MM.1S (cell line): Measurements from ENCODE around the gene ACCSL.

ENCODE experiments used
- DNase-seq: peaks from one replicate; pipeline ENCODE4 v3.0.0-alpha.2; 2015
- H2AFZ ChIP-seq: fragments of 300-600 bp; sonication (generic); 2 replicates; pipeline ENCODE4 v1.6.0; 2016; ENCODE audit warnings: antibody characterized with exemption, low read length
- H3F3A ChIP-seq: fragments of 300-600 bp; sonication (generic); 2 replicates; pipeline ENCODE4 v1.6.1; 2016; ENCODE audit warnings: mild to moderate bottlenecking, antibody characterized with exemption, low read length, moderate library complexity, mixed read lengths; ENCODE audit not compliant: insufficient read depth
- H3K27ac ChIP-seq: fragments of 300-600 bp; sonication (generic); 2 replicates; pipeline ENCODE4 v1.5.1; 2016; ENCODE audit warnings: mild to moderate bottlenecking, low read length
- H3K27me3 ChIP-seq: fragments of 300-600 bp; sonication (generic); replicated peaks from 2 replicates; pipeline ENCODE4 v1.6.0; 2016; ENCODE audit warnings: low read length; ENCODE audit not compliant: insufficient read depth
- H3K36me3 ChIP-seq: fragments of 300-600 bp; sonication (generic); replicated peaks from 2 replicates; pipeline ENCODE4 v1.6.1; 2016; ENCODE audit warnings: mild to moderate bottlenecking, low read length, mixed read lengths; ENCODE audit not compliant: insufficient read depth
- H3K4me1 ChIP-seq: fragments of 300-600 bp; sonication (generic); 2 replicates; pipeline ENCODE4 v1.6.1; 2016; ENCODE audit warnings: low read length, mixed read lengths
- H3K4me2 ChIP-seq: fragments of 300-600 bp; sonication (generic); 2 replicates; pipeline ENCODE4 v1.6.0; 2016; ENCODE audit warnings: low read depth, low read length
- H3K4me3 ChIP-seq: fragments of 300-600 bp; sonication (generic); 2 replicates; pipeline ENCODE4 v1.5.1; 2016; ENCODE audit warnings: low read length, mixed read lengths
- H3K79me2 ChIP-seq: fragments of 300-600 bp; sonication (generic); 2 replicates; pipeline ENCODE4 v1.6.1; 2016; ENCODE audit warnings: mixed run types, low read length, mixed read lengths
- H3K9ac ChIP-seq: fragments of 300-600 bp; sonication (generic); 2 replicates; pipeline ENCODE4 v1.6.1; 2016; ENCODE audit warnings: low read length, mixed read lengths
- H3K9me2 ChIP-seq: fragments of 300-600 bp; sonication (generic); replicated peaks from 2 replicates; pipeline ENCODE4 v1.6.1; 2016; ENCODE audit warnings: mild to moderate bottlenecking, low read length, mixed read lengths; ENCODE audit not compliant: insufficient read depth
- H3K9me3 ChIP-seq: fragments of 300-600 bp; sonication (generic); replicated peaks from 2 replicates; pipeline ENCODE4 v1.6.1; 2016; ENCODE audit warnings: mild to moderate bottlenecking, low read length, mixed read lengths; ENCODE audit not compliant: insufficient read depth
- H4K20me1 ChIP-seq: fragments of 300-600 bp; sonication (generic); 2 replicates; pipeline ENCODE4 v1.6.1; 2016; ENCODE audit warnings: mild to moderate bottlenecking, low read length, moderate library complexity, mixed read lengths; ENCODE audit not compliant: insufficient read depth
- EZH2 ChIP-seq: fragments of 300-600 bp; sonication (generic); optimal IDR thresholded peaks from 2 replicates; pipeline ENCODE3; 2017; ENCODE audit warnings: low read depth, mild to moderate bottlenecking, antibody characterized with exemption, low read length, mixed read lengths
- EZH2phosphoT487 ChIP-seq: fragments of 300-600 bp; sonication (generic); IDR thresholded peaks from 2 replicates; pipeline ENCODE4 v1.6.1; 2018; ENCODE audit warnings: antibody characterized with exemption, low read length
- TF ChIP-seq, protein P1 (sequence below): fragments of 300-600 bp; sonication (generic); IDR thresholded peaks from 2 replicates; pipeline ENCODE4 v1.5.1; 2016; ENCODE audit warnings: antibody characterized with exemption, low read length, mixed read lengths

The ACCSL gene

DNA sequence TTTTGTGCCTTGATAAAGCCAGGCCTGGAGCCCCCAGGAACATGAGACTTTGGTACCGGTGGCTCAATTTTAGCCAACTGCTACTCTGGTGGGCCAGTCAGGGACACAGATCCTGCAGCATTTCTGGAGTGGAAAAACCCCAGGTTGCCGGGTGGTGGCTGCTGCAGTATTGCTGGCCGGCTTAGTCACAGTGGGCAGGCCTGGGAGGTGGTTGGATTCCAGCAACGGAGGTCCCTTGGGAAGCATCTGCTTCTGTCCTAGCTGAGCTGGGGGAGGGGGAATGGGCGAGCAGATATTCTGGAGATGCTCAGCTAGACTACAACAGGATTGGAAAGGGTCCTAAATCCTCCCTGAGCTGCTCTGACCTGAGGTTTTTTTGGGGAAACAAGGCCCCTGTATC lies 31.6 kb upstream of the ACCSL start:
- H3K9me2 ChIP-seq: no peaks in the 10 kb centered on the region
- no peaks in the 10 kb centered on the region for H3K27me3 ChIP-seq
- H3K27ac ChIP-seq: no peak overlapping the region
- H3K36me3 ChIP-seq: no peaks in the 10 kb centered on the region
- no peaks in the 10 kb centered on the region for H3F3A ChIP-seq
- H3K79me2 ChIP-seq: no peaks in the 10 kb centered on the region
- H3K4me2 ChIP-seq: no peak overlapping the region
- H4K20me1 ChIP-seq: no peaks in the 10 kb centered on the region
- no peak overlapping the region for H3K4me3 ChIP-seq
- TF ChIP-seq EZH2: no peak
- H3K9me3 ChIP-seq: no peaks in the 10 kb centered on the region
- no peak overlapping the region for H3K9ac ChIP-seq
- no peak overlapping the region for H2AFZ ChIP-seq
- DNase-seq: no peak
- H3K4me1 ChIP-seq: no peaks in the 10 kb centered on the region

DNA sequence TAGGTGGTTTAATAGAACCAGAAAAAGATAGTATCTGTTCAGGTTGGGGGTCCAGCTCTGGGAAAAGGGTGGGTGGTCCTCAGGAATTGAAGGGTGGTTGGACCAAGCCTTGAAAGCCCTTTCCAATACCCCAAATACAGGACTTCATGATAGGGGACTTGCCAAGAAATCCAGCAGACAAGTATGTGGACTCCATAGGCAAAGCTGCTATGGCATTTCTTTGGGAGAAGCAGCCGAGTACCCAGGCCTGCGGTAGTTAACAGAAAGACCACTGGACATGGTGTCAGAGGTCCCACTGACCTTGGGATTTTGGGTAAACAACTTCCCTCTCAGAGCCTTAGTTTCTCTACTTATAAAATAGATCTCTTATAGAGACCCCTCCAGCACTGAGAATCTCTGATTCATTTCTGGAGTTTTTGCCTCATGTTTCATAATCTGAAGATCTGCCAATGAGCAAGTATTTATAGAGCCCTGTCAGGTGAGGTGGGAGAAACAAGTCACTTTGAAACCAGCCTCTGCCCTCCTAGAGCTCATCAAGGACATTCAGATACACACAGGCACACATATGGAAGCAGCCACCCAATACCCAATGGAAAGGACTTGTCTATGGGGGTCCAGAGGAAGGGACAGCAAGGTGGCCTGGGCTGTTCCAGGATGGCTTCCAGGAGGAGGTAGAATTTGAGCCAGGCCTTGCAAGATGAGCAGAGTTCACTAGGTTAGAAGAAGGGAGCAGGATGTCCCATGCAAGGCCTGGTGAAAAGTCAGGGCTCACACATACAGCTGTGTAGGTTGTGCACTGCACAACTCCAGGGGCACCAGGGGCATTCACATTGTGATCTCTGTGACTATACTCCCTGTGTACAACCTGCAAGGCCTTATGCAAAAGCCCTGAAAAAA lies 31.0 kb upstream of the ACCSL start:
- Histone ChIP-seq H3K9me3 (no peaks in the 10 kb centered on the region), H3K4me2 (no peak overlapping the region), H3K27ac (no peak overlapping the region)

DNA sequence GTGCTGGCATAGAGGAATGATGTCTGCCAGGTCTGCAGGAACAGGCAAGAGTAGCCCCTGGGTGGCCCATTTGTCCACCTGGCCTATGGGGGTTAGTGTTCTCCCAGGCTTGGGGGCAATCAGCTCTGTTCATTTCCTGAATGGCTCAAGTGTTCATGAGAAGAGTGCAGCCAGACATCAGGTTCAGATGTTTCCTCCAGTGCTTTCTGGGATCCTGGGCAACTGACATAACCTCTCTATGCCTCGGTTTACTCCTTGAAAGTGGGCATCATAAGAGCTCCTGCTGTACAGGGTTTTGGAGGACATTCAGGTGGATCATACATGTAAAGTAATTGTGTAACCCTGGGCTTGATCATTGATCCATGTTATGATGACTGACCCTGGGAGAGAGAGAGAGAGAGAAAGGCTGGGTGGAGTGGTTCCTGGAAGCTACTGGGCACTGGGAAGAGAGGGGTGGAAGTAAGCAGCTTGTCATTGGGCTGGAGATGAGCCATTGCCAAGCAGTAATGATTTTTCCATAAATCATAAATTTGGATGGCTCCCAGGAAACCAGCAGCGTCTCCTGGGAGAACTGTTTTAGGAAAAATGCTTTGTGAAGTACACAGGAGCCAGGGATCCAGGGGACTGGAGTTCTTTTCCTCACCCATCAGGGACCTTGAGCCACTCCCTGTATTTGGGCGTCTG lies 30.2 kb upstream of the ACCSL start:
- Histone ChIP-seq H3K79me2 (no peaks in the 10 kb centered on the region), H3K4me1 (no peaks in the 10 kb centered on the region), H3K9me2 (no peaks in the 10 kb centered on the region), H4K20me1 (no peaks in the 10 kb centered on the region), H3K27ac (no peak overlapping the region), H3K9ac (no peak overlapping the region), H3K36me3 (no peaks in the 10 kb centered on the region), H3K4me2 (no peak overlapping the region), H3K4me3 (no peak overlapping the region), H2AFZ (no peak overlapping the region), H3K27me3 (no peaks in the 10 kb centered on the region), H3K9me3 (no peaks in the 10 kb centered on the region), H3F3A (no peaks in the 10 kb centered on the region)
- TF ChIP-seq EZH2 (no peak), EZH2phosphoT487 (no peak)
- TF ChIP-seq, protein P1, sequence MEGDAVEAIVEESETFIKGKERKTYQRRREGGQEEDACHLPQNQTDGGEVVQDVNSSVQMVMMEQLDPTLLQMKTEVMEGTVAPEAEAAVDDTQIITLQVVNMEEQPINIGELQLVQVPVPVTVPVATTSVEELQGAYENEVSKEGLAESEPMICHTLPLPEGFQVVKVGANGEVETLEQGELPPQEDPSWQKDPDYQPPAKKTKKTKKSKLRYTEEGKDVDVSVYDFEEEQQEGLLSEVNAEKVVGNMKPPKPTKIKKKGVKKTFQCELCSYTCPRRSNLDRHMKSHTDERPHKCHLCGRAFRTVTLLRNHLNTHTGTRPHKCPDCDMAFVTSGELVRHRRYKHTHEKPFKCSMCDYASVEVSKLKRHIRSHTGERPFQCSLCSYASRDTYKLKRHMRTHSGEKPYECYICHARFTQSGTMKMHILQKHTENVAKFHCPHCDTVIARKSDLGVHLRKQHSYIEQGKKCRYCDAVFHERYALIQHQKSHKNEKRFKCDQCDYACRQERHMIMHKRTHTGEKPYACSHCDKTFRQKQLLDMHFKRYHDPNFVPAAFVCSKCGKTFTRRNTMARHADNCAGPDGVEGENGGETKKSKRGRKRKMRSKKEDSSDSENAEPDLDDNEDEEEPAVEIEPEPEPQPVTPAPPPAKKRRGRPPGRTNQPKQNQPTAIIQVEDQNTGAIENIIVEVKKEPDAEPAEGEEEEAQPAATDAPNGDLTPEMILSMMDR: no peak
- no peak for DNase-seq

More for the DNA sequence above, 31.0 kb upstream of the ACCSL start:
- no peak for DNase-seq
- Histone ChIP-seq H3K79me2 (no peaks in the 10 kb centered on the region), H3K27me3 (no peaks in the 10 kb centered on the region), H4K20me1 (no peaks in the 10 kb centered on the region), H3F3A (no peaks in the 10 kb centered on the region), H3K4me3 (no peak overlapping the region), H3K9ac (no peak overlapping the region), H3K36me3 (no peaks in the 10 kb centered on the region), H3K4me1 (no peaks in the 10 kb centered on the region), H2AFZ (no peak overlapping the region), H3K9me2 (no peaks in the 10 kb centered on the region)
- TF ChIP-seq EZH2 (no peak), EZH2phosphoT487 (no peak)
- TF ChIP-seq, protein P1: no peak
